HT1080 (cell line): ENCODE results near the gene RAPGEF4. TPM values are rescaled to one million over a fixed set of nuclear protein-coding genes. Genes with fewer than 3 reads are reported as not detected.

Experiments
- DNase-seq: peaks from one replicate; pipeline ENCODE4 v3.0.0-alpha.2; 2015; ENCODE audit warnings: low read depth
- total RNA-seq: library from RNA; depleted of rRNA; stranded (reverse); fragments of >200 nt; shearing (Covaris generic); gene quantifications from 2 replicates; pipeline ENCODE4 v1.2.3, GENCODE V29; 2014

The RAPGEF4 gene
- total RNA-seq, 1 experiment from 2014 or later = 0.18 TPM

DNA sequence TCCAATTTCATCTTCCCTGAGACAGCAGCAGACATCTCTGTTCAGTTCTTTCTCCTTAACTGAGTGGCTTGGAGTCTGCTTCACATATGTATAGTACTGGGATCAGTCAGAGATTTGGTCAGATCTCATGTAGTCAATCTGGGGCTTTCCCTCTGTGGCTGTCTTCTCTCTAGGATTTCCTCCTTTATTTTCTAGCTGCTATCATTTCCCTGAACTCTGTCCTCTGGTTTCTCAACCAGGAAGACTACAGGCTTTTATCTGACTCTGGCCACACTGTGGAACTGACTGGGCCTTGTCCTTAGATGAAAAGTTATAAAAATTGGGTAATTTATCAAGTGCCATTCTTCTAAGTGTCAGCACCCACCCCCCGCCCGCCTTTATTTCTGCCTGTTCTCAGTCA lies 121.0 kb downstream of the RAPGEF4 start:
- DNase-seq = no peak

DNA sequence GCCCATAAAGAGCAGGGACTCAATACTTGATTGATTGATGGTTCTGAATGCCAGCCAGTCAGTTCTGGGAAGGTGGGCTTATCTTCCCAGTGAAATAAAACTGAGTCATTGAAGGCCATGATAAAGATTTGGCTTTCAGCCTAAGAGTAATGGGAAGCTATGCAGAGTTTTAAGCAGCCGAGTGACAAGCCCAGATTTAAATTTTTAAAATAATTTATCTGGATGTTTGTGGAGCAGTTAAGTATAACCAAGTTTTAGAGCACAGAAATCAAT lies 122.8 kb downstream of the RAPGEF4 start:
- no peak for DNase-seq

DNA sequence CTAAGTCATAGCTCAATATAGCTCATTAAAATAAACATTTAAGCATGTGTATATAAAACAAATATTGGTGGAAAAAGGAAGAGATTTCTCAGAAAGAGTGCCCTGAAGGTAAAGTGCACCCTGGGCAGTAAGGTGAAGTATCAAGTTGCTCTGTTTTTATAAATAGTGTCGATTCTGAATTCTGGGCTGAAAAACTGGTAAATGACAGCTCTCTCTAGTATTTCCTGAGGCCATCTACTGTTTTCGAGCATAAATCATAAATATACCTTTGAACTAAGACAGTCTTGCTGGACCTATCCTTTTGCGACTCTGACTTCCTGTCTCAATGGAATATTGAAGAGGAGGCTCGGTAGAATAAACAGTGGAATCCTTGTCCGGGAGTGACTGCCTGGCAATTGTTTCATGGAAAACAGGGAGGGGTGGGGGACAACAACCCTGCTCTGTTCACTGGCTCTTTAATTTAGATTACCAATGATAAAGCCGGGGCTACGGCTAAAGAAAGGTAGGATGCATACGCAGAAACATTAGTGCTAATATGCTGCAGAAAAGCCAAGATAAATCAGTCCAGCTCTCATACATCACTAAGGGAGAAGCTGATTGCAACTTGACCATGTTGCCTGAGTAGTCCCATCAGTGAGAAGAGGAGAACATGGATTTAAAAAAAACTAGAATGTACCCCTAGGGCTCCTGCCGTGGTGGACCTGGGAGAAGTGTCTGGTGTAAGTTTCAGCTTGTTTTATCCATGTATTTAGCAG lies 124.1 kb downstream of the RAPGEF4 start:
- DNase-seq = peak; percentile 10

- no peak for DNase-seq
Observed at GRCh38 chr2:172860336-172860707, 124.7 kb downstream of the RAPGEF4 start.

DNA sequence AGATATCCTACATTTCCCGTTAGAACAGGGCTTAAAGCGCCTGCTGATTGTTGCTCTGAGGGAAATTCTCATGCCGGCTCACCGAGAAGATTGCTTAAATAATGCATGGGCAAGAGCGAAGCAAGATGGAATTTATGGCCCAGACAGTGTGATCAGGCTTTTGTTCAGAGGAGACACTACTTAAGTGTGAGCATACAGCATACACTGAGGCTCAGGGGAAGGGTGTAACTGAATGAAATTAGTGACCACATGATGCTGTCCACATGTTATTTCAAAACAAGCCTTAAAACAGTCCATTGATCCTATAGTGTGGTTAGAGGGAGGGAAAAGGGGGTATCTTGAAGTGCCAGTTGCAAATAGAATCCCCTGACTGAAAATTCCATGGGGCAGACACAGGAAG lies 125.5 kb downstream of the RAPGEF4 start:
- DNase-seq = no peak

GRCh38 chr2:172861656-172862476 lies 126.2 kb downstream of the RAPGEF4 start:
- no peak for DNase-seq

DNA sequence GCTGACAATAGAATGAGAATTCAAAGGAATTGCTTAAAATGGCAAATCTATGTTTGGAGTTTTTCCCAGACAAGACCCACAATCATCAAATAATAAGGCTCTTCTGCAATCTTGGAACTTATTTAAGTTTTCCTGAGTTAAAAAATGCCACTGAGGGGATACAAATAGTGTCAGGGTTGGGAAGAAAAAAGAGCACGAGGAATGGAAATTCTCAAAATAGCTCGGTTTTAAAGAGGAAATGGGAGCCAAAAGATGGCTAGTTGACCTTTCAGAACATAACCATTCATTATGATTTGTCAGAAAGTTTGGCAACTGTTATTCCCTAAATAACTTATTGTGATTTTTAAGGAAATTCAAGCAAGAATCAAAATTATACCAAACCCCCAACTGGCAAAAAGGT lies 127.7 kb downstream of the RAPGEF4 start:
- no peak for DNase-seq

GRCh38 chr2:172864182-172864581 lies 128.5 kb downstream of the RAPGEF4 start:
- peak; percentile 49 for DNase-seq

DNA sequence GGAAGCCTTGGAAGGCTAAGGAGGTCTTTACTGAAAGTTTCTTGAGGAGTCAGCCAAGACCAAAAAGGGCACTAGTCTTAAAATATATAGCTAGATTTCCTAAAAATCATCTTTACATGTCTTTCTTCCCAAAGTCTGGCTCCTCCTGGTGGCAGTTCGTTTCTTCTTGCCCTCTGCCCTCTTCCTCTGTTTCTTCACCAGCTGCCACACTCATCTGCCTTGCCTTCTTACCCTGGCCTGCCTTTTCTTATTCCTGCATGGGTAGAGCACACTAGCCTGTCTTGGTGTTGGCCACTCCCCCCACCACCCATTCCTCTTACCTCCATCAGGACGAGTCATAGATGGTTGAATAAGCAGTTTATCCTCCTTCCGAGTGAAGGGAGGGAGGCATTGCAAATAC lies 129.8 kb downstream of the RAPGEF4 start:
- DNase-seq = peak; percentile 17

DNA sequence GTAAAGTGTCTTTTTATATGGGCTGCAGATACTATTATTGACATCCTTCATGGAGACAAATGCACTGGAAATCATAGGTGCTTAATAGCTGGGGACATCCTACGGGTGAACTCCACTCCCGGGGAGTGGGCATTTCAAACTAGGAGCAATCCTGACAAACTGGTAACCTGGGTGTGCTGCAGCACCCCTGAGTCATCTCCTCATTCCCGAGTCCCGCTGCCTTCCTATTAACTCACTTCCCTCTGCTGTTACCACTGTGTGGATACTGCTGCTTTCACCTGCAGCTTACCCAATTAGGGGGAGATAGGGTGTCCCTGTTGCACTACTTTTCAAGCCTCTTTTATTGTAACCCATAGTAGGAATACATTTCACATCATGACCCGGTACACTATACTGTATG lies 134.2 kb downstream of the RAPGEF4 start:
- peak; percentile 35 for DNase-seq

- DNase-seq = no peak
Observed at GRCh38 chr2:172870396-172870795, 134.8 kb downstream of the RAPGEF4 start.

GRCh38 chr2:172877826-172878225 lies 142.2 kb downstream of the RAPGEF4 start:
- DNase-seq = no peak

- no peak for DNase-seq
Observed at GRCh38 chr2:172878260-172878659, 142.6 kb downstream of the RAPGEF4 start.

DNA sequence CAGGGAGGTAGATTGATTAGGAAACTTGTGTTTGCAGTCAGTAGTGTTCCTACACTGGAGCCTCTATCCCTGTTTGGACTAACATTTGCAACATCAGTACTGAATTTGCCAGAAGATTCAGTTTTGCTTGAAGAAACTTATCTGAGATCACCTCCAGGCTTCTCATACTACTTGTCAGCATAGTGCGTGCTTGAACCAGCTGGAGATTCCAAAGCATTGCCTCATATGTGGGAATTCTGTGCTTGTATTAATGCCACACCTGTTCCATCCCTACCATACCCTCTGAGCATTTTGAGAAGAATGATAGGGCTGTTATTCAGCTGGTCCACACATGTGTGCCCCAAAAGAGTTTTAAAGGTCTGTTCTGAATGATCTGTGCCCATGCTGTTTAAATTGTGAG lies 148.7 kb downstream of the RAPGEF4 start:
- no peak for DNase-seq

DNA sequence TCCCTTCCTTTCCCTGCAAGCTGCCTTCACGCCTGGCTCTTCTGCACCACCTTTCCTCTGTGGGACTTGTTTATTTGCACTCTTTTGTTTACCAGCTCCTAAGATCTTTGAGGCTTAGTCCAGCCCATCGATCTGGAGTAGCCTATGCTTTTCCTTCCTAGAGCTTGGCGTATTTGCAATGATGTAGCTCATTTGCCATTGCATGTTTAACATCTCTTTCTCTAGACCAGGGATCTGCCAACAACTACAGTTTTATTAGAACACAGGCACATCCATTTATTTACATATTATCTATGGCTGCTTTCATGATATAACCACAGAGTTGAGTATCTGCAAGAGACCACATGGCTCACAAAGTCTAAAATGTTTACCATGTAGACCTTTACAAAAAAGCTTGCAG lies 150.4 kb downstream of the RAPGEF4 start:
- DNase-seq = no peak

GRCh38 chr2:172887280-172887679 lies 151.6 kb downstream of the RAPGEF4 start:
- DNase-seq = no peak

- no peak for DNase-seq
Observed at GRCh38 chr2:172888714-172889669, 153.3 kb downstream of the RAPGEF4 start.

DNA sequence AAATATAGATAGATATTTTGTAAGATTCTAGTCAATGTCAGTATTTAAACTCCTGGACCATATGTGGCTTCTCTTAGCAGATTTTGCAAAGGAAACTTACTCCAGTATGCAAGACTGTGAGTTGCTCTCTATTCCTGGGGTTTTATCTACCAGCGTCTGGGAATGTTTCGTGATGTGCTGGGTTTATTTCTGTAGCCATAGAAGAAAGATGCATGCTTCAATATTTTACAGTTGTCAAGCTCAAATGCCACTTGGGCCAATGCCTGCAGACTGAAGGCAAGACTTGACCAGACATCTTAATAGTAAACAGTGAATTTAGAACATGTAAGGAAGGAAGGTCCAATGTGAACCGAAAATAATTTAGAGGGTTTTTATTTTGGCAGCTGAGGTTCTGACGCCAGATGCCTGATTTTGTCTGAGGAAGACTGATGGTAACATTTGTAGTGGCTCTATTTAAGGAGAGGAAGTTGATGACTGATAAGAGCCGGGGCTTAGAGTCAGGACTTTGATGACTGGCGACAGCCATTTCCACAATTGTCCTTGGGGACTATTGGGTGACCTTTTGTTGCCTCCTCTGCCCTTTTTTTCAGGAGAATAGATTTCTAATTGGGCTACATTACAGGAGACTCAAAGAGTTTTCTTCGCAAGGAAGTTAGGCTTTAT lies 154.3 kb downstream of the RAPGEF4 start:
- DNase-seq = no peak

GRCh38 chr2:172893111-172893510 lies 157.5 kb downstream of the RAPGEF4 start:
- DNase-seq = no peak

DNA sequence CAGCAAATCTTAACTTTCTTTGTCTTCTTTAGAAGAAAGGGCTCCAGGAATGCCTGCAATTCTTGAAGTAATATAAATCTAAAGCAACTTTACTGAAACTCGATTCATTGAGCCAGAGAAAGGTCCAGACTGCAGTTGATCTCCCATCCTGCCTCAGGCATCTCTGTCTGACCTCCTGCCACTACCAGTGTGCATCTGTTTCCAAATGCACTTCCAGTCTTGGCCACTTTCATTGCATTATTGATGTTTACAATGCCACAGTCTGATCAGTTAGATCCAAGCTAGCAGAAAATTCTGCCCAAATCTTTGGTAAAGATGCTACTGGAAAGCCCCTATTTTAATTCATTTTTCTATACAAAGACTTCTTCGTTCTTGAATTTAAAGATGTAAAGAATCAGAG lies 158.0 kb downstream of the RAPGEF4 start:
- no peak for DNase-seq

DNA sequence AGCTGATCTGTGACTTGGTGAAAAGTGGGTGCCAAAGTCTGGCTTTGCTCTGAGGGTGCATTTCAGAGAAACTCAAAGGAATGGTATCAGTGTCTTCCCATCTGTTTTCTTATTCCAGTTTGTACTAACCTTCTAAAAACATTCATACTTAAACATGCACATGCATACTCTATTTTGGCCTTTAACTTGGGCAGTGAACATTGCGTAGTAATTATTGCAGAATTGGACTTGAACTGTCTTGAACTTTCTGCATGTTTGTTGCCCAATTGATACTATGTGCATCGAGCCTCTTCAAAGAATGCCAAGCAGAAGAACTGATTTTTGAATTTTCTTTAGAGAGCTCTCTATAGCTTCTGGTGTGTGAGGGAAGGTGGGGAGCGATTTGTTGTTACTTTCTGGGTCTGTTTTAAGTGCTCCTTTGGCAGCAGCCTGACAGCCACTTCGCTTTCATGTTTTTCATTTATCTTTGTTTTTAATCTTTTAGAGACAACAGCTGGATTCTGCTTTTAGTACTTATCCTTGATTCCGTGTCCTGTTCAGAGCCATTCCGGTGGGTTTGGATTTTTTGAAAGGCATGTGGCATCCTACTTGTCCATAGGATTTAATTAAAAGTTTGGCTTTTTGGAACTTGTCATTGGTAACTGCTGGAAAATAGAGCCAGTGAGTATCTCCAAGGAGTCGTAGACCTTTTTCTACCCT lies 159.2 kb downstream of the RAPGEF4 start:
- DNase-seq = no peak
